Common myeloid progenitor, CD34-positive (primary cell): ENCODE data around the gene CD6.
"Not testable (repeated sequence)": the region's sequence is repeated elsewhere in the genome, so short reads cannot be mapped to it uniquely, and the experiment has no call there.

Experiments used
- CTCF ChIA-PET: fragments of 350-600 bp; sonication (Branson Sonifier 250); formaldehyde crosslinking; loops from one replicate; lab custom pipeline; 2021; ENCODE audit warnings: antibody characterized with exemption; lab: Charles Lee
- POLR2A ChIA-PET: fragments of 350-600 bp; sonication (Branson Sonifier 250); formaldehyde crosslinking; loops from one replicate; lab custom pipeline; 2021; ENCODE audit warnings: antibody characterized with exemption; lab: Charles Lee
- DNase-seq, 3 donors: peaks; one replicate each; pipeline versions ENCODE4 v3.0.0 to v3.0.0-alpha.2; 2013
- H3K27ac ChIP-seq, 2 experiments: 1 replicate in 1 of 2; 2 replicates in 1 of 2; pipeline ENCODE4 v1.7.0; 2013; ENCODE audit warnings: inconsistent platforms in 2 of 2, low read length in 2 of 2, mild to moderate bottlenecking in 2 of 2, low read depth in 1 of 2, moderate library complexity in 1 of 2; ENCODE audit not compliant: severe bottlenecking in 2 of 2, insufficient read depth in 1 of 2, poor library complexity in 1 of 2
- H3K27me3 ChIP-seq, 5 experiments: replicated peaks in 2 of 5; 1 replicate in 3 of 5; 2 replicates in 2 of 5; pipeline versions ENCODE4 v1.6.1 to v1.7.0; 2013; ENCODE audit warnings: low read length in 4 of 5, mild to moderate bottlenecking in 2 of 5, moderate library complexity in 2 of 5, inconsistent platforms in 1 of 5; ENCODE audit not compliant: insufficient read depth in 5 of 5, control insufficient read depth in 4 of 5
- H3K36me3 ChIP-seq, 4 experiments: 1 replicate in 2 of 4; 2 replicates in 2 of 4; pipeline versions ENCODE4 v1.6.1 to v1.7.0; 2013; ENCODE audit warnings: low read length in 3 of 4, control low read depth in 1 of 4, mild to moderate bottlenecking in 1 of 4; ENCODE audit not compliant: control insufficient read depth in 4 of 4, insufficient read depth in 4 of 4
- H3K4me1 ChIP-seq, 4 experiments: 1 replicate in 3 of 4; 2 replicates in 1 of 4; pipeline versions ENCODE4 v1.6.1 to v1.7.1; 2013; ENCODE audit warnings: low read length in 3 of 4, mild to moderate bottlenecking in 3 of 4, control low read depth in 1 of 4, inconsistent platforms in 1 of 4, moderate library complexity in 1 of 4; ENCODE audit not compliant: control insufficient read depth in 4 of 4, insufficient read depth in 4 of 4; ENCODE audit errors: control extremely low read depth in 1 of 4
- H3K4me3 ChIP-seq, 7 experiments: 1 replicate in 4 of 7; 2 replicates in 3 of 7; pipeline versions ENCODE4 v1.5.1 to v1.7.0; 2013; ENCODE audit warnings: mild to moderate bottlenecking in 7 of 7, low read length in 6 of 7, moderate library complexity in 6 of 7, inconsistent platforms in 2 of 7, low read depth in 2 of 7, control low read depth in 1 of 7; ENCODE audit not compliant: insufficient read depth in 4 of 7, control insufficient read depth in 1 of 7; ENCODE audit errors: extremely low read depth in 1 of 7
- H3K9me3 ChIP-seq, 5 experiments: 1 replicate in 4 of 5; 2 replicates in 1 of 5; pipeline versions ENCODE4 v1.6.1 to v1.7.1; 2013; ENCODE audit warnings: low read length in 4 of 5, mild to moderate bottlenecking in 2 of 5, inconsistent platforms in 1 of 5, low read depth in 1 of 5, moderate library complexity in 1 of 5; ENCODE audit not compliant: control insufficient read depth in 4 of 5, insufficient read depth in 2 of 5; ENCODE audit errors: control extremely low read depth in 1 of 5
- WGBS: methylation state at CpG from one replicate; pipeline ENCODE4 v1.1.5; 2013; ENCODE audit not compliant: insufficient coverage; 5-methylcytosine and 5-hydroxymethylcytosine counted together

Gene CD6

DNA sequence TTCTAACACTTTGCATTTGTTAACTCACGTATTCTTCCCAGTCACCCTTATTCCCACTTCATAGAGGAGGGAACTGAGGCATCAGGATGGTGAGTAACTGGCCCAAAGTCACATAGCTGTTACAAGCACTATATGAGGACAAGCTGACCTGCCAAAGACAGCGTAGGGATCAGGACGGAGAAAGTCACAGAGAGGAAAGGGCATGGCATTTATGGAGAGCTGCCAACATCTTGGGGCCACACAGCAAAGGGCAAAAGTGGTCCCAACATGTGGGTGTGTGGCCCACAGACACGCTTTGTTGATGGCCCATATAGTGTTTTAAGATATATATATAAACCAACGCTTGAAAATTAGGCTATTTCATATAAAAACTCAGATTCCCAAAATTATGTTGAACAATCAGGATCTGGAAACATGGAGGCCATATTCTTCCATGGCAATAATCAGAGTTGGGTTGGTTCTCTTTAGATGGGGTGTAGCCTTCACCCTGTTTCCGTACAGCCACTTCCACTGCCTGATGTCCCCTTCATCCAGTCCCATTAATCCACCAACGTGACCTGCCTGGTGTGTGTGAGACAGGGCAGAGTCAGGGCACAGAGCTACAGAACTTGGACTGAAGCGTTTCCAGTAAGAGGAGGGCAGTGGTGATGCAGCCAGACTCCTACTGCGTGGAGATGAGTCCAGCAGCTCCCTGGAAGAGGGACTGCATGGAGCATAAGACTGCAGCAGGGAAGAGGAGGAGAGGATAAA lies 90.9 kb downstream of the CD6 start:
- no peak overlapping the region for H3K27ac ChIP-seq
- POLR2A ChIA-PET, result no interaction called here
- CTCF ChIA-PET, result interaction anchor here (0.9 kb wide), 1 partner anchor 9 kb away, joined by 3 read pairs; no protein-coding TSS in a partner anchor
- DNase-seq, result no peak
- 98% methylated on average over 5 of the region's 9 CpGs for WGBS
- peaks cover 0 to 3% (median 0%) of the 10 kb centered on the region in 5 experiments for H3K27me3 ChIP-seq
- no peak overlapping the region for H3K4me3 ChIP-seq
- H3K4me1 ChIP-seq, result no peaks in the 10 kb centered on the region
- H3K36me3 ChIP-seq, result no peaks in the 10 kb centered on the region
- no peaks in the 10 kb centered on the region for H3K9me3 ChIP-seq

DNA sequence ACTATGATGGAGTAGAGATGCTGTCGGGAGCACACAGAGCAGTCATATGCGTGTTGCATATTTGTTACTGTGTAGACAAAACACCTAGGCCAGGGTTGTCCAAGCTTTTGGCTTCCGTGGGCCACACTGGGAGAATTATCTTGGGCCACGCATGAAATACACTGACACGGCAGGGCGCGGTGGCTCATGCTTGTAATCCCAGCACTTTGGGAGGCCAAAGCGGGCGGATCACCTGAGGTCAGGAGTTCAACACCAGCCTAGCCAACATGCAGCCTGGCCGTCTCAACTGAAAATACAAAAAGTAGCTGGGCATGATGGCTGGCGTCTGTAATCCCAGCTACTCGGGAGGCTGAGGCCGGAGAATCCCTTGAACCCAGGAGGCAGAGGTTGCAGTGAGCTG lies 93.8 kb downstream of the CD6 start:
- H3K4me1 ChIP-seq, H3K27me3 ChIP-seq, POLR2A ChIA-PET, H3K36me3 ChIP-seq, H3K4me3 ChIP-seq, H3K9me3 ChIP-seq, H3K27ac ChIP-seq, DNase-seq: not testable (repeated sequence)
- CTCF ChIA-PET, result interaction anchor here (0.6 to 1.2 kb wide), 3 partner anchors 15 to 149 kb away, joined by 3 to 6 read pairs (median 4); no protein-coding TSS in a partner anchor
- WGBS, result 99% methylated on average over 11 of the region's 13 CpGs

DNA sequence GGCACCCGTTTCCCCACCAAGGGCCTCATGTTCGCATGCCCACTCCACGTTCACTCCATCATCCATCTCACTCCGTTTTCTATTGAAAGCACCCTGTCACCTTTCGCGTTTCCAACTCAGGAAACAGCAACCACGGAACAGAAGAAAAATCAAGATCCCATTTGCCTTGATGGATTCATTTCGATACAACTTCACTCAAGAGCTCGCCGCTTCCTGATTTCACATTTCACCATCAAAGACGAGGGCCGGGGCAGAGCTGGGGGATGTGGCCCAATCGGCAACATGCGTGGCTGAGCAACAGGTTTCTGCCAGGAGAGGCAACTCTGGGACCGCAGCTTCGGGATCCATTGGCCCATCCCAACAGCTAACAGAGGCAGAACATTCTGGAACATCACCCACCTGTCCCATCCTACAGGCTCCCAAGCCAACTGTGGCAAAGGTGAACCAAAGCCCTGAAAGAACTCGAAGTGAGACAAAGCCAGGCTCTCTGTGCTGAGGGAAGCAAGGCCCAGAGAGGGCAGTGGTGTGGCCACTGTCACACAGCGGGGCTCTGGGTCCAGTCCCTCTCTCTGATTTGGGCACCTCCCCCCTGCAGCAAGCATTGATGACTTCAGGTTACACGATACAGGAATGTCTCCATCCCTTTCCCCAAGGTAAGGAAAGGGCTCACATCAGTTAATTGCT lies 94.6 kb downstream of the CD6 start:
- no peaks in the 10 kb centered on the region for H3K36me3 ChIP-seq
- peaks cover 0 to 3% (median 0%) of the 10 kb centered on the region in 5 experiments for H3K27me3 ChIP-seq
- peaks cover 0 to 8% (median 4%) of the 10 kb centered on the region in 4 experiments for H3K4me1 ChIP-seq
- 84% methylated on average over 14 of the region's 19 CpGs for WGBS
- no peak overlapping the region for H3K4me3 ChIP-seq
- no peak for DNase-seq
- CTCF ChIA-PET, result interaction anchor here (1.0 to 1.3 kb wide), 4 partner anchors 14 to 150 kb away, joined by 3 to 6 read pairs (median 3); no protein-coding TSS in a partner anchor
- POLR2A ChIA-PET, result no interaction called here
- no peaks in the 10 kb centered on the region for H3K9me3 ChIP-seq
- H3K27ac ChIP-seq, result no peak overlapping the region

DNA sequence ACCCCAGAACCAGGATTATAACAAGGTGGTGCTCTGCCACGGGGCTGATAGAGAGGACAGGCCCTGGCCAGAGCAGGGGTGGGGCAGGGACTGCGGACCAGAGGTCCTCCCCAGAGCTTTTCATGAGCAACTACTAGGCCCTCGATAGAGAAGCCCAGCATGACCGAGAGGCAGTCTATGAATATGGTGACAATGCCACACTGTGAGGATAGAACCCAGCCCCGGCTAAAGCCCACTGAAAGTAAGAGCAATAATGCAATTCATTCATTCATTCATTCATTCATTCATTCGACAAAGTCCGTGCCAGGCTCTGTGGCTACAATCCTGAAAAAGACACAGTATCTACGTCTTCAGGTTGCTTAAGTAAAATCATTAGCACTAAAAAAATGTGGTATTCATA lies 95.2 kb downstream of the CD6 start:
- WGBS, result 94% methylated on average over 5 of the region's 8 CpGs
- H3K36me3 ChIP-seq, result no peaks in the 10 kb centered on the region
- no peak for DNase-seq
- peaks cover 0 to 13% (median 9%) of the 10 kb centered on the region in 4 experiments for H3K4me1 ChIP-seq
- peaks cover 0 to 3% (median 0%) of the 10 kb centered on the region in 5 experiments for H3K27me3 ChIP-seq
- H3K27ac ChIP-seq, result no peak overlapping the region
- POLR2A ChIA-PET, result no interaction called here
- CTCF ChIA-PET, result interaction anchor here (0.7 to 1.3 kb wide), 5 partner anchors 10 to 63 kb away, joined by 3 to 6 read pairs (median 3); no protein-coding TSS in a partner anchor
- H3K4me3 ChIP-seq, result no peak overlapping the region
- no peaks in the 10 kb centered on the region for H3K9me3 ChIP-seq

DNA sequence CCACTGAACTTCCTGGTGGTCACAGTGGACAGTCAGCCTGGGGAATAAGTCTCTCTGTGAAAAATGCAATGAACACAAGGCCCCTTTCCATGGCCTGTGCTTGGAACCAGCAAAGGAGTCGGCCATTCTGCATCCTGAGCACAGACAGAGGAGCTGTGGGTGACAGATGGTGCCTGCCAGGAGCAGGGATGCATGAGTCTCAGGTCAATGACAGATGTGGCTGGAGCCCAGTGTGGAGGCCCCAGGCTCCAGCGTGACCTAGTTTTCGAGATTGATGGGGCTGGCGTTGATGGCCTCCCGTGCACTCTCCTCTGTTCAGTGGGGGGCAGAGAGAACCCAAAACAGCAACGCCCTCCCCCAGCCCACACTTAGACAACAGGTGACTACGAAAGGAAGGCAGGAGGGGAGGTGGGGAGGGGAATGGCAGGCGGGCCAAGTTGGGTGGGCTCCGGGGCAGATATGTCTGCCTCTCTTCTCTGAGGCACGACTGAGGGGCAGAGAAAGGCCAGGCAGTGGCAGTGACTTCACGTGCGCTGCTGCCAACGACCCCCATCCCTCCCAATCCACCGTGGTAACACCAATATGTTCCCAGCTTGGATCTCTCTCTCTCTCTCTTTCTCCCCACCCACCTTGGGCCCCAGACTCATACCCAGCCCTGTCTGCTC lies 96.4 kb downstream of the CD6 start:
- DNase-seq, result no peak
- no peak overlapping the region for H3K27ac ChIP-seq
- H3K4me1 ChIP-seq, result peaks cover 0 to 22% (median 10%) of the 10 kb centered on the region in 4 experiments
- H3K27me3 ChIP-seq, result no peaks in the 10 kb centered on the region
- no peaks in the 10 kb centered on the region for H3K9me3 ChIP-seq
- no peak overlapping the region for H3K4me3 ChIP-seq
- ChIA-PET POLR2A (no interaction called here), CTCF (interaction anchor here (1.2 kb wide), 1 partner anchor 9 kb away, joined by 3 read pairs; no protein-coding TSS in a partner anchor)
- no peaks in the 10 kb centered on the region for H3K36me3 ChIP-seq
- 84% methylated on average over 9 of the region's 14 CpGs for WGBS

DNA sequence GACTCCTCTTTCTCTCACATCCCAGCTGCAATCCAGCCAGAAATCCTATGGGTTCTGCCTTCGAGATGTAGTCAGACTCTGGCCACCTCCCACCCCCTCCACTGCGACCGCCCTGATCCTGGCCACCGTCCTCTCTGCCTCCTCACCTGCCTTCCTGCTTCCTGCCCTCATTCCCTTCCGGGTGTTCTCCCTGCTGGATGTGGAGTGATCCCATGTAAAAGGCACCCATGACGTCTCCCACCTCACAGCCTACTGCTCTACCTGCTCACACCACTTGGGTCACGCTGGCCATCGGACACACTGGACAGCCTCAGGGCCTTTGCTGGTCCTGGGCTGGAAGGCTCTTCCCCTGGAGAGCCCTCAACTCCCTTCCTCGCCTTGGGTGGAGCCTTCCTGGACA lies 97.1 kb downstream of the CD6 start:
- WGBS, result 98% methylated on average over 7 of the region's 9 CpGs
- Histone ChIP-seq H3K27ac (no peak overlapping the region), H3K9me3 (no peaks in the 10 kb centered on the region), H3K36me3 (no peaks in the 10 kb centered on the region), H3K4me3 (no peak overlapping the region), H3K4me1 (peaks cover 0 to 22% (median 10%) of the 10 kb centered on the region in 4 experiments), H3K27me3 (no peaks in the 10 kb centered on the region)
- ChIA-PET POLR2A (no interaction called here), CTCF (no interaction called here)
- no peak for DNase-seq
